PFSK-1 (cell line): ENCODE results near the gene EPHA4.

Experiments used
- FOXP2 ChIP-seq: optimal IDR thresholded peaks from 2 replicates; pipeline ENCODE3; 2011; ENCODE audit warnings: borderline replicate concordance, control low read depth, inconsistent platforms; ENCODE audit not compliant: insufficient read depth; ENCODE audit errors: extremely low read length, extremely low read depth
- POLR2AphosphoS5 ChIP-seq: IDR thresholded peaks from 2 replicates; pipeline ENCODE4 v1.6.1; 2012; ENCODE audit warnings: low read depth, mild to moderate bottlenecking, control low read depth, low read length, moderate library complexity
- REST ChIP-seq, 2 experiments: IDR thresholded peaks; 2 replicates each; pipeline versions ENCODE4 v1.6.1 to v1.8.0; 2011 to 2012; ENCODE audit warnings: low read depth in 2 of 2, low read length in 2 of 2, control low read depth in 1 of 2, inconsistent platforms in 1 of 2, mild to moderate bottlenecking in 1 of 2, moderate library complexity in 1 of 2; ENCODE audit not compliant: insufficient read depth in 1 of 2
- SIN3A ChIP-seq: IDR thresholded peaks from 2 replicates; pipeline ENCODE4 v1.6.1; 2012; ENCODE audit warnings: mild to moderate bottlenecking, low read length, moderate library complexity, borderline replicate concordance; ENCODE audit not compliant: insufficient read depth
- TAF1 ChIP-seq: IDR thresholded peaks from 2 replicates; pipeline ENCODE4 v1.6.1; 2012; ENCODE audit warnings: low read length, control low read depth, borderline replicate concordance; ENCODE audit not compliant: insufficient read depth

GRCh38 chr2:221571025-221571550, 1.0 kb downstream of the EPHA4 start:
- TF ChIP-seq REST (IDR thresholded peaks at IDR 0.05; ENCODE audit: insufficient read depth in 1 of 2, low read depth in 2 of 2, low read length in 2 of 2), result no peak
- no peak for TF ChIP-seq TAF1
- no peak for TF ChIP-seq SIN3A
- TF ChIP-seq POLR2AphosphoS5, result no peak
- no peak for TF ChIP-seq FOXP2
